T-cell (primary cell): ENCODE measurements around the gene BLM. TPM values are rescaled to one million over a fixed set of nuclear protein-coding genes. Genes with fewer than 3 reads are reported as not detected.

Source experiments
- ATAC-seq, 4 experiments: fragments of 200-7000 bp in 3 of 4; fragments of 150-1000 bp in 1 of 4; cut with Tn5 transposase; replicated peaks in 1 of 4; 1 replicate in 3 of 4; 2 replicates in 1 of 4; pipeline ENCODE4 v1.10.0; 2021; ENCODE audit warnings: moderate library complexity in 3 of 4, mild to moderate bottlenecking in 2 of 4, moderate number of reproducible peaks in 1 of 4
- CTCF ChIA-PET, 2 donors: fragments of 300-600 bp; sonication (Branson Sonifier 250); formaldehyde crosslinking; loops; one replicate each; lab custom pipeline; 2022; ENCODE audit warnings: antibody characterized with exemption in 2 of 2; lab: Charles Lee
- POLR2A ChIA-PET, 2 donors: fragments of 300-600 bp; sonication (Branson Sonifier 250); formaldehyde crosslinking; loops; one replicate each; lab custom pipeline; 2022; ENCODE audit warnings: antibody characterized with exemption in 2 of 2; lab: Charles Lee
- DNase-seq, 35 experiments: peaks; one replicate each; pipeline versions ENCODE4 v3.0.0 to v3.0.0-alpha.2; 2013 to 2023
- H3K27ac ChIP-seq: one replicate; pipeline ENCODE4 v1.5.1; 2013; ENCODE audit warnings: low read length
- H3K27me3 ChIP-seq, 2 experiments: replicated peaks in 1 of 2; 1 replicate in 1 of 2; 2 replicates in 1 of 2; pipeline versions ENCODE4 v1.6.1 to v1.7.0; 2013; ENCODE audit warnings: low read length in 1 of 2, mixed read lengths in 1 of 2; ENCODE audit not compliant: control insufficient read depth in 2 of 2, insufficient read depth in 2 of 2; ENCODE audit errors: extremely low read depth in 1 of 2
- H3K36me3 ChIP-seq, 2 donors: 1 replicate in 1 of 2; 2 replicates in 1 of 2; pipeline versions ENCODE4 v1.6.1 to v1.7.0; 2013; ENCODE audit warnings: low read length in 1 of 2; ENCODE audit not compliant: control insufficient read depth in 2 of 2, insufficient read depth in 1 of 2; ENCODE audit errors: extremely low read depth in 1 of 2
- H3K4me1 ChIP-seq, 2 experiments: 1 replicate in 1 of 2; 2 replicates in 1 of 2; pipeline versions ENCODE4 v1.6.1 to v1.7.0; 2013; ENCODE audit warnings: low read length in 2 of 2, mixed read lengths in 1 of 2; ENCODE audit not compliant: insufficient read depth in 2 of 2, control insufficient read depth in 1 of 2; ENCODE audit errors: extremely low read depth in 1 of 2
- H3K4me3 ChIP-seq, 2 donors: 1 replicate in 1 of 2; 2 replicates in 1 of 2; pipeline versions ENCODE4 v1.5.1 to v1.7.0; 2013; ENCODE audit warnings: mild to moderate bottlenecking in 2 of 2, low read length in 1 of 2, moderate library complexity in 1 of 2; ENCODE audit not compliant: control insufficient read depth in 1 of 2; ENCODE audit errors: extremely low read depth in 1 of 2
- H3K9me3 ChIP-seq: 2 replicates; pipeline ENCODE4 v1.7.0; 2013
- H3K27ac Mint-ChIP-seq, 2 donors: one replicate each; pipeline ENCODE4 v1.8.0; 2020 to 2021; ENCODE audit warnings: mild to moderate bottlenecking in 2 of 2, mixed read lengths in 2 of 2
- H3K27me3 Mint-ChIP-seq, 2 donors: one replicate each; pipeline ENCODE4 v1.8.0; 2021 to 2022; ENCODE audit warnings: mixed read lengths in 2 of 2
- H3K36me3 Mint-ChIP-seq: one replicate; pipeline ENCODE4 v1.8.0; 2021; ENCODE audit warnings: mixed read lengths
- H3K4me1 Mint-ChIP-seq, 3 donors: one replicate each; pipeline ENCODE4 v1.8.0; 2020 to 2022; ENCODE audit warnings: mixed read lengths in 3 of 3, mild to moderate bottlenecking in 1 of 3
- H3K4me3 Mint-ChIP-seq, 3 donors: one replicate each; pipeline ENCODE4 v1.8.0; 2020 to 2022; ENCODE audit warnings: mild to moderate bottlenecking in 3 of 3, mixed read lengths in 3 of 3, moderate library complexity in 3 of 3
- H3K9me3 Mint-ChIP-seq, 3 donors: one replicate each; pipeline ENCODE4 v1.8.0; 2020 to 2022; ENCODE audit warnings: mixed read lengths in 3 of 3
- WGBS: methylation state at CpG from one replicate; pipeline ENCODE4 v1.1.5; 2013; ENCODE audit warnings: missing lambda C conversion rate; ENCODE audit not compliant: insufficient coverage; 5-methylcytosine and 5-hydroxymethylcytosine counted together
- total RNA-seq, 35 experiments: library from RNA in 6 of 35; stranded (reverse) in 6 of 35; fragments of 120-200 nt in 1 of 35; gene quantifications; one replicate each; pipeline versions ENCODE4 v1.2.1 to v1.2.4 and lab custom pipeline; 2013 to 2026

Gene BLM
- total RNA-seq, 5 donors from 2014 or later (not counting 1 experiment from before 2014, with no cell fraction given), result 4.9 to 9.4 (median 6.2) TPM

GRCh38 chr15:90683371-90683770, 33.8 kb upstream of the BLM start:
- H3K36me3 ChIP-seq, result no peaks in the 10 kb centered on the region
- H3K27ac ChIP-seq, result no peak overlapping the region
- Mint-ChIP-seq H3K9me3 (no peaks in the 10 kb centered on the region), H3K36me3 (no peaks in the 10 kb centered on the region), H3K4me1 (peaks cover 45 to 52% (median 45%) of the 10 kb centered on the region in 3 donors), H3K4me3 (no peak overlapping the region), H3K27ac (no peak overlapping the region), H3K27me3 (no peaks in the 10 kb centered on the region)
- no peak overlapping the region for H3K4me3 ChIP-seq
- H3K27me3 ChIP-seq, result peaks cover 0 to 8% of the 10 kb centered on the region in 2 experiments
- DNase-seq (no peak), ATAC-seq (no peak)
- POLR2A ChIA-PET, result interaction anchor here in 1 of 2 donors (0.7 kb wide), 1 partner anchor 143 kb away, joined by 5 read pairs; no protein-coding TSS in a partner anchor
- H3K9me3 ChIP-seq, result no peaks in the 10 kb centered on the region
- CTCF ChIA-PET, result no interaction called here
- peaks cover 21 to 25% of the 10 kb centered on the region in 2 experiments for H3K4me1 ChIP-seq
- 93% methylated on average over 6 of the region's 10 CpGs for WGBS

- Histone ChIP-seq H3K27ac (no peak overlapping the region), H3K4me3 (no peak overlapping the region), H3K36me3 (no peaks in the 10 kb centered on the region), H3K27me3 (peaks cover 0 to 8% of the 10 kb centered on the region in 2 experiments), H3K9me3 (no peaks in the 10 kb centered on the region), H3K4me1 (peaks cover 17 to 22% of the 10 kb centered on the region in 2 experiments)
- 89% methylated on average over 2 of the region's 4 CpGs for WGBS
- H3K36me3 Mint-ChIP-seq, result no peaks in the 10 kb centered on the region
- H3K9me3 Mint-ChIP-seq, result no peaks in the 10 kb centered on the region
- H3K4me1 Mint-ChIP-seq, result peaks cover 41 to 47% (median 41%) of the 10 kb centered on the region in 3 donors
- ChIA-PET CTCF (no interaction called here), POLR2A (no interaction called here)
- H3K4me3 Mint-ChIP-seq, result no peak overlapping the region
- ATAC-seq, result no peak
- H3K27me3 Mint-ChIP-seq, result no peaks in the 10 kb centered on the region
- no peak for DNase-seq
- no peak overlapping the region for H3K27ac Mint-ChIP-seq
These were observed 33.3 kb upstream of the BLM start for GRCh38 chr15:90683876-90684275.

- Mint-ChIP-seq H3K27me3 (no peaks in the 10 kb centered on the region), H3K27ac (no peak overlapping the region)
- H3K36me3 ChIP-seq, result no peaks in the 10 kb centered on the region
These were observed 32.9 kb upstream of the BLM start for GRCh38 chr15:90684281-90684680.

GRCh38 chr15:90685591-90686434, 31.3 kb upstream of the BLM start:
- ATAC-seq, result no peak
- 100% methylated on average over 4 of the region's 11 CpGs for WGBS

More at GRCh38 chr15:90684281-90684680, 32.9 kb upstream of the BLM start:
- H3K27me3 ChIP-seq, result peaks cover 0 to 8% of the 10 kb centered on the region in 2 experiments
- POLR2A ChIA-PET, result no interaction called here
- Mint-ChIP-seq H3K9me3 (no peaks in the 10 kb centered on the region), H3K36me3 (no peaks in the 10 kb centered on the region), H3K4me1 (peaks cover 38 to 43% (median 38%) of the 10 kb centered on the region in 3 donors), H3K4me3 (no peak overlapping the region)
- no peak overlapping the region for H3K27ac ChIP-seq
- 100% methylated on average over 2 of the region's 5 CpGs for WGBS
- no peak overlapping the region for H3K4me3 ChIP-seq
- no peaks in the 10 kb centered on the region for H3K9me3 ChIP-seq
- peaks cover 13 to 18% of the 10 kb centered on the region in 2 experiments for H3K4me1 ChIP-seq
- no peak for DNase-seq
- ATAC-seq, result no peak
- CTCF ChIA-PET, result no interaction called here

GRCh38 chr15:90686435-90687218, 30.5 kb upstream of the BLM start:
- 17% methylated on average over 1 of the region's 3 CpGs for WGBS
- no peaks in the 10 kb centered on the region for H3K9me3 ChIP-seq
- Mint-ChIP-seq H3K9me3 (no peaks in the 10 kb centered on the region), H3K4me1 (peaks cover 30 to 42% (median 32%) of the 10 kb centered on the region in 3 donors), H3K27me3 (no peaks in the 10 kb centered on the region), H3K27ac (peak overlapping the region; percentile 71 to 73), H3K36me3 (no peaks in the 10 kb centered on the region), H3K4me3 (peak overlapping the region in 1 of 3 donors; percentile 54)
- no peak overlapping the region for H3K4me3 ChIP-seq
- peak in 18 of 35 experiments; percentile 4 to 58 (median 20) for DNase-seq
- peak; percentile 94 to 98 (median 98) for ATAC-seq
- peaks cover 10 to 18% of the 10 kb centered on the region in 2 experiments for H3K4me1 ChIP-seq
- H3K27ac ChIP-seq, result peak overlapping the region; percentile 48
- POLR2A ChIA-PET, result interaction anchor here in 1 of 2 donors (0.6 kb wide), 1 partner anchor 270 kb away, joined by 3 read pairs; no protein-coding TSS in a partner anchor
- peaks cover 0 to 8% of the 10 kb centered on the region in 2 experiments for H3K27me3 ChIP-seq
- CTCF ChIA-PET, result interaction anchor here in 1 of 2 donors (1.0 to 1.6 kb wide), 3 partner anchors 22 to 39 kb away, joined by 3 to 5 read pairs (median 4); partner anchors contain the start of gene BLM
- no peaks in the 10 kb centered on the region for H3K36me3 ChIP-seq

More at GRCh38 chr15:90685591-90686434, 31.3 kb upstream of the BLM start:
- H3K36me3 ChIP-seq, result no peaks in the 10 kb centered on the region
- H3K4me1 ChIP-seq, result peaks cover 10 to 18% of the 10 kb centered on the region in 2 experiments
- H3K36me3 Mint-ChIP-seq, result no peaks in the 10 kb centered on the region
- peak overlapping the region; percentile 71 to 73 for H3K27ac Mint-ChIP-seq
- H3K27ac ChIP-seq, result peak overlapping the region; percentile 46
- H3K27me3 Mint-ChIP-seq, result no peaks in the 10 kb centered on the region
- no peak for DNase-seq
- H3K4me1 Mint-ChIP-seq, result peaks cover 30 to 39% (median 32%) of the 10 kb centered on the region in 3 donors
- H3K27me3 ChIP-seq, result peaks cover 0 to 8% of the 10 kb centered on the region in 2 experiments
- H3K4me3 ChIP-seq, result no peak overlapping the region
- no peaks in the 10 kb centered on the region for H3K9me3 Mint-ChIP-seq
- CTCF ChIA-PET, result interaction anchor here (0.6 to 1.6 kb wide), 4 partner anchors 23 to 305 kb away, joined by 3 to 6 read pairs (median 4); partner anchors contain the start of gene BLM (in 1 of the 2)
- H3K4me3 Mint-ChIP-seq, result peak overlapping the region in 1 of 3 donors; percentile 54
- no peaks in the 10 kb centered on the region for H3K9me3 ChIP-seq
- POLR2A ChIA-PET, result no interaction called here
